Measurements from ENCODE around the gene CDKL2. TPM values are rescaled to one million over a fixed set of nuclear protein-coding genes. Genes with fewer than 3 reads are reported as not detected.
A peak's percentile ranks its signal among the peaks of the same experiment; 100 is the strongest.
"Not testable (repeated sequence)": the region's sequence is repeated elsewhere in the genome, so short reads cannot be mapped to it uniquely, and the experiment has no call there.

CDKL2 gene
- total RNA-seq, 2 donors from 2014 or later, result 0.71 to 1.3 TPM

GRCh38 chr4:75565481-75565880 lies 64.8 kb downstream of the CDKL2 start:
- intact Hi-C loops (cut with DNase I), result no loop called here
- no peak for DNase-seq (ENCODE audit: low spot score)

GRCh38 chr4:75564023-75564422 lies 66.3 kb downstream of the CDKL2 start:
- intact Hi-C loops (cut with DNase I), result no loop called here
- DNase-seq (ENCODE audit: low spot score), result no peak

DNA sequence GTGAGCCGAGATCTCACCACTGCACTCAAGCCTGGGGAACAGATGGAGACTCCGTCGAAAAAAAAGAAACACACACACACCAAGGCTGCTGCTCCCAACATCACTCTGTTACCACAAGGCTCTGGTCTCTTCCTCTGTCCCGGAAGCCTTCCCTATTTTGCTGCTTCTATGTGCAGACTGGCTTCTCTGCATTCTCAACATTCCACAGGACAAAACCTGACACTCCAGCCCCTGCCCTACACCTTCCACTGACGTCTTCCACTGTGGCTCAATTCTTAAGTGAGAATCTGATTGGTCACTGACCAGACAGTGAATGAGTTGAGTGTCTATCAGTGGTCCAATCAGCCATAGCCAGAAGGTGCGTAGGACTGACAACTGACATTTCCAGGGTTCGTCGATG lies 68.5 kb downstream of the CDKL2 start:
- intact Hi-C loops (cut with DNase I), result no loop called here
- DNase-seq (ENCODE audit: low spot score), result no peak

GRCh38 chr4:75557696-75558095 lies 72.6 kb downstream of the CDKL2 start:
- no peak for DNase-seq (ENCODE audit: low spot score)
- intact Hi-C loops (cut with DNase I), result no loop called here

- no peak for DNase-seq (ENCODE audit: low spot score)
- intact Hi-C loops (cut with DNase I), result no loop called here
Observed at GRCh38 chr4:75555294-75556164, 74.8 kb downstream of the CDKL2 start, which contains the start of gene ODAPH. ODAPH (plus strand) TSS chr4:75556066; CDS start chr4:75556083, 17 bp downstream.

DNA sequence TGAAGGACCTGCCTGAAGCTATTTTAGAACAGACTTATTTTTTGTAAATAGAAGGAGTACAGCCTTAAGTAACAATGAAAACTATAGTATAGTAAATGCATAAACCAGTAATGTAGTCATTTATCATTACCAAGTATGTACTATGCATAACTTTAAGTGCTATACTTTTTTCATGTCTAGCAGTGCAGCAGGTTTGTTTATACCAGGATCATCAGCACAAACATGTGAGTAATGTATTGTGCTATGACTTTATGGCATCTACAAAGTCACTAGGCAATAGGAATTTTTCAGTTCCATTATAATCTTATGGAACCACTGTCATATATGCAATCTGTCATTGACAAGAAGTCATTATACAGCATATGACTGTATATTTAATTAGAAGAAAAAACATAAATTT lies 77.9 kb downstream of the CDKL2 start:
- no peak for DNase-seq (ENCODE audit: low spot score)
- intact Hi-C loops (cut with DNase I), result no loop called here

GRCh38 chr4:75549019-75549418 lies 81.3 kb downstream of the CDKL2 start:
- no peak for DNase-seq (ENCODE audit: low spot score)
- intact Hi-C loops (cut with DNase I), result no loop called here

- peak; percentile 83 for DNase-seq (ENCODE audit: low spot score)
- intact Hi-C loops (cut with DNase I), result no loop called here
Observed at GRCh38 chr4:75547647-75548387, 82.5 kb downstream of the CDKL2 start.

DNA sequence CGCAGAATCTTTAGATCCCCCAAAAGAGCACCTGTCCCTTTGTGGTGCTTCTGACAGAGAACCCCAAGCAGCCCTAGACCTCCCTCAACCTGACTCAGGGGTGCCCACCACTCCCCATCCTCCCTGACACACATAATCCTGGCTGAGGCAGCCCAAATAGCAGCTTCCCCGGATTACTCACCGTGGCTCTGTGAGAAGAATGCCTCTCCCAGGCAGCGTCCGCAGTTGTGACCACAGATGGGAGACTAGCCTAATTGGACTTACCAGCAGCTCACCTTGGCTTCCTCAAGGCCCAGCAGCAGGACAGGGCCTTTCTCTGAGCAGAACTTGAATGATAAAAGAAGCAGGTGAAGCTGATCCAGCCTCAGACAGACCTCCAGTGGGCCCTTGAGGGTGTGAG lies 84.8 kb downstream of the CDKL2 start:
- intact Hi-C loops (cut with DNase I), result no loop called here

GRCh38 chr4:75544870-75545269 lies 85.5 kb downstream of the CDKL2 start:
- intact Hi-C loops (cut with DNase I), result no loop called here
- DNase-seq (ENCODE audit: low spot score), result no peak

More for the DNA sequence above, 84.8 kb downstream of the CDKL2 start:
- DNase-seq (ENCODE audit: low spot score), result no peak

GRCh38 chr4:75544220-75544619 lies 86.1 kb downstream of the CDKL2 start:
- intact Hi-C loops (cut with DNase I); DNase-seq (ENCODE audit: low spot score): not testable (repeated sequence)

DNA sequence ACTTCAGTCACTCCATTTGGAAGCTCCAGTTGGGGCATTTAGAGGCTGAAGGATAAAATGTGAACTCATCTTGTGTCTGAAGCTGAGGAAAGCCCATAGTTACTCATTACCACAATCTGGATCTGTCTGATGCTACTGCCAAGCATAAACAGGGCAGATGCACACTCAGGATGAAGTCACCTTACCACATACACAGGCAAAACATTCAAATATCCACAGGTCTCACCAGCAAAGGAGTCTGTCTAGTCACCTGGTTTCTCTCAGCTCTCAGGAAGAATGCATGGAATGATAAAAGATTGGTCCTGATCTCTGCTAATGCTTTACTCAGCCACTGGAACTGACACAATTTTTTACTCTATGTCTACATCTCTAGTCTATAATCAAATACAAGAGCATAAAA lies 87.5 kb downstream of the CDKL2 start:
- intact Hi-C loops (cut with DNase I), result no loop called here
- no peak for DNase-seq (ENCODE audit: low spot score)

GRCh38 chr4:75537308-75537707 lies 93.0 kb downstream of the CDKL2 start:
- intact Hi-C loops (cut with DNase I); DNase-seq (ENCODE audit: low spot score): not testable (repeated sequence)

- intact Hi-C loops (cut with DNase I); DNase-seq (ENCODE audit: low spot score): not testable (repeated sequence)
Observed at GRCh38 chr4:75533926-75534325, 96.4 kb downstream of the CDKL2 start.

DNA sequence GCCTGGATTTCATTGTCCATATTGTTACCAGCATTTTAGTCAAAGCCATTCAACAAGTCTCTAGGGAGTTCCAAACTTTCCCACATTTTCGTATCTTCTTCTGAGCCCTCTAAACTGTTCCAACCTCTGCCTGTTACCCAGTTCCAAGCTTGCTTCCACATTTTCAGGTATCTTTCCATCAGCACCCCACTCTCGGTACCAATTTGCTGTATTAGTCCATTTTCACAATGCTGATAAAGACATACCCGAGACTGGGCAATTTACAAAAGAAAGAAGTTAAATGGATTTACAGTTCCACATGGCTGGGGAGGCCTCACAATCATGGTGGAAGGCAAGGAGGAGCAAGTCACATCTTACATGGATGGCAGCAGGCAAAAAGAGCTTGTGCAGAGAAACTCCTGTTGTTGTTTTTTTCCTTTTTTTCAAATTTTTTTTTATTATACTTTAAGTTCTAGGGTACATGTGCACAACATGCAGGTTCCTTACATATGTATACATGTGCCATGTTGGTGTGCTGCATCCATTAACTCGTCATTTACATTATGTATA lies 96.9 kb downstream of the CDKL2 start:
- intact Hi-C loops (cut with DNase I), result not testable (repeated sequence)

DNA sequence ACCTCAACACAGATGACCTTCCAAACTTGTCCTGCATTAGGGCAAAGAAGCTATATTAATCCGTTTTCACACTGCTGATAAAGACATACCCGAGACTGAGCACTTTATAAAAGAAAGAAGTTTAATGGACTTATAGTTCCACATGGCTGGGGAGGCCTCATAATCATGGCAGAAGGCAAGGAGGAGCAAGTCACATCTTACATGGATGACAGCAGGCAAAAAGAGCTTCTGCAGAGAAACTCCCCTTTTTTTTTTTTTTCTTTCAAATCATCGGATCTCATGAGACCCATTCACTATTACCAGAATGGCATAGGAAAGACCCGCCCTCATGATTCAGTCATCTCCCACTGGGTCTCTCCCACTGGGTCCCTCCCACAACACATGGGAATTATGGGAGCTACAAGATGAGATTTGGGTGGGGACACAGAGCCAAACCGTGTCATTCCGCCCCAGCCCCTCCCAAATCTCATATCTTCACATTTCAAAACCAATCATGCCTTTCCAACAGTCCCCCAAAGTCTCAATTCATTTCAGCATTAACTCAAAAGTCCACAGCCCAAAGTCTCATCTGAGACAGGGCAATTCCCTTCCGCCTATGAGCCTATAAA lies 98.7 kb downstream of the CDKL2 start:
- DNase-seq (ENCODE audit: low spot score); intact Hi-C loops (cut with DNase I): not testable (repeated sequence)

More for the DNA sequence above, 96.9 kb downstream of the CDKL2 start:
- DNase-seq (ENCODE audit: low spot score), result not testable (repeated sequence)

DNA sequence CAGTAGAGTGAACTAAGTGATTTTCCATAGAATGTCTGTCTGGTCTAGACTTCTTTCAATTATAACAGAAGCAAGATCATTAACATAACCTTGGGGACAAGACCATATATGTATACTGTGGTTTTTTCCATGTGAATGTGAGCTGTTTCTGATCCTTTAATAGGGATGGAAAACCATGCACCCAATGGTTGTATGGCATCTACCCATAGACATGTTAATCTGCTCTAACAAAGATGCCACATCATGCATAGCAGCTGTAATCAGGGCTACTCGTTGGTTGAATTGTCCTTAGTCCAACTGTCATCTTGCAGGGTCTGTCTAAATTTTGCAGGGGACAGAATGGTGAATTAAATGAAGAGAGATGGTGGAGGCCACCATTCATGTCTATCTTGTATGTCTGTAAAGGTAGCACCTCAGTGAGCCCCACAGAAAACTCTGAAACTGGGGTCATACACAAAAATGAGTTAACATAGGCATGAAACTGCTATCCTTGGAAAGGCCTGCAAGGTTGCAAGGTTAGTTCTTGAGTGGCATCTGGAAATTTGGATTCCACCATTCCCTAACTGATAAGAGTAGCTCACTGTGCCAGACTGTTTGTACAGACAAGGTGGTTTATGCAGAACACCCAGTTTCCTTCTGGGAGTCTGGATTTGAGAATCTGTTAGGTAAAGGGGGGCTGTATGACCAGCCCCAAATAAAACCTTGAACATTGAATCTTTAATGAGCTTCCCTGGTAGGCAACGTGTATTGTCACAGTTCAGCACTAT lies 99.6 kb downstream of the CDKL2 start:
- intact Hi-C loops (cut with DNase I), result no loop called here

More for the DNA sequence above, 99.6 kb downstream of the CDKL2 start:
- no peak for DNase-seq (ENCODE audit: low spot score)
